Measurements from ENCODE around the gene BCAS1.

The BCAS1 gene

GRCh38 chr20:53914781-53915445 lies 155.5 kb downstream of the BCAS1 start:
- H3K27ac ChIP-seq (ENCODE audit: low read depth, low read length): peak overlapping the region; percentile 85
- peaks cover 31% of the 10 kb centered on the region for H3K4me1 ChIP-seq (ENCODE audit: insufficient read depth, low read length)
- H3K27me3 ChIP-seq (ENCODE audit: control insufficient read depth in 1 of 2, insufficient read depth in 2 of 2, low read length in 2 of 2): no peaks in the 10 kb centered on the region
- peak overlapping the region; percentile 83 to 84 for H3K4me3 ChIP-seq (ENCODE audit: low read depth in 1 of 2, low read length in 2 of 2)
- H3K9me3 ChIP-seq (ENCODE audit: low read length): no peaks in the 10 kb centered on the region
- no peaks in the 10 kb centered on the region for H3K36me3 ChIP-seq (ENCODE audit: insufficient read depth, low read length)
- peak overlapping the region; percentile 60 for H3K9ac ChIP-seq (ENCODE audit: low read length)

DNA sequence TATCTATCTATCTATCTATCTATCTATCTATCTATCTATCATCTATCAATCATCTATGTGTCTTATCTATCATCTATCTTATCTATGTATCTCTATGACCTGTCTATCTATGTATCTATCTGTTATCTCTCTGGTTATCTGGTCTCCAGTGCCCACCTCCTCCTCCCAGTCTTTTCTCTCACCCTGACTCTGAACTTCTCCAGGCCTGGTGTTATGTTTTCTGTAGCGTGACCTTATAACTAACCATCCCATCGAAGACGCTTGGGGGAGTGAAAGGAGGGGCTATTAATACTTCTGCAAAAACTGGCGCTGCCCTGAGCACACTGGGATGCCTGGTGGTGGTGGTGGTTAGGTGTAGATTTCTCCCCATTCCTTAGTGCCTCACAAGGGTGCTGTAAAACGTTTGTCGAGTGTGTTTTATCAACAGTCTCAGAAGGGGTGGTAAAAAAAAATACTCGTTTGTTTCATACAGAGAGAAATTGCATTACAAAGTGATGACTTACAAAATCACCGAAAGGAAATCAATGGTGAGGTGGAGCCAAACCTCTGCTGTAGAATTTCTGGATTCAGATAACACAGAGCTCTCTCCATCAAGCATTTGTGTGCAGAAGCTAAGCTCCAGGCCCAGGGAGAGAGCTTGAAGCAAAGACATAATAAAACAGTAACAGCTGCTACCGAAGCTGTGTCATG lies 156.2 kb downstream of the BCAS1 start:
- no peak overlapping the region for H3K9ac ChIP-seq (ENCODE audit: low read length)
- H3K27me3 ChIP-seq (ENCODE audit: control insufficient read depth in 1 of 2, insufficient read depth in 2 of 2, low read length in 2 of 2): no peaks in the 10 kb centered on the region
- H3K4me3 ChIP-seq (ENCODE audit: low read depth in 1 of 2, low read length in 2 of 2): peak overlapping the region in 1 of 2 donors; percentile 84
- no peaks in the 10 kb centered on the region for H3K9me3 ChIP-seq (ENCODE audit: low read length)
- peak overlapping the region; percentile 85 for H3K27ac ChIP-seq (ENCODE audit: low read depth, low read length)
- H3K4me1 ChIP-seq (ENCODE audit: insufficient read depth, low read length): peaks cover 31% of the 10 kb centered on the region
- no peaks in the 10 kb centered on the region for H3K36me3 ChIP-seq (ENCODE audit: insufficient read depth, low read length)

- H3K9me3 ChIP-seq (ENCODE audit: low read length): no peaks in the 10 kb centered on the region
- peaks cover 17% of the 10 kb centered on the region for H3K4me1 ChIP-seq (ENCODE audit: insufficient read depth, low read length)
Measured at GRCh38 chr20:53911301-53911700, 159.1 kb downstream of the BCAS1 start.

GRCh38 chr20:53910351-53911002 lies 159.9 kb downstream of the BCAS1 start:
- no peaks in the 10 kb centered on the region for H3K27me3 ChIP-seq (ENCODE audit: control insufficient read depth in 1 of 2, insufficient read depth in 2 of 2, low read length in 2 of 2)
- peaks cover 13% of the 10 kb centered on the region for H3K4me1 ChIP-seq (ENCODE audit: insufficient read depth, low read length)
- H3K27ac ChIP-seq (ENCODE audit: low read depth, low read length): no peak overlapping the region
- no peak overlapping the region for H3K4me3 ChIP-seq (ENCODE audit: low read depth in 1 of 2, low read length in 2 of 2)
- no peak overlapping the region for H3K9ac ChIP-seq (ENCODE audit: low read length)
- H3K36me3 ChIP-seq (ENCODE audit: insufficient read depth, low read length): no peaks in the 10 kb centered on the region
- H3K9me3 ChIP-seq (ENCODE audit: low read length): no peaks in the 10 kb centered on the region

More at GRCh38 chr20:53911301-53911700, 159.1 kb downstream of the BCAS1 start:
- no peak overlapping the region for H3K27ac ChIP-seq (ENCODE audit: low read depth, low read length)
- H3K9ac ChIP-seq (ENCODE audit: low read length): no peak overlapping the region
- no peaks in the 10 kb centered on the region for H3K27me3 ChIP-seq (ENCODE audit: control insufficient read depth in 1 of 2, insufficient read depth in 2 of 2, low read length in 2 of 2)
- no peak overlapping the region for H3K4me3 ChIP-seq (ENCODE audit: low read depth in 1 of 2, low read length in 2 of 2)
- no peaks in the 10 kb centered on the region for H3K36me3 ChIP-seq (ENCODE audit: insufficient read depth, low read length)

DNA sequence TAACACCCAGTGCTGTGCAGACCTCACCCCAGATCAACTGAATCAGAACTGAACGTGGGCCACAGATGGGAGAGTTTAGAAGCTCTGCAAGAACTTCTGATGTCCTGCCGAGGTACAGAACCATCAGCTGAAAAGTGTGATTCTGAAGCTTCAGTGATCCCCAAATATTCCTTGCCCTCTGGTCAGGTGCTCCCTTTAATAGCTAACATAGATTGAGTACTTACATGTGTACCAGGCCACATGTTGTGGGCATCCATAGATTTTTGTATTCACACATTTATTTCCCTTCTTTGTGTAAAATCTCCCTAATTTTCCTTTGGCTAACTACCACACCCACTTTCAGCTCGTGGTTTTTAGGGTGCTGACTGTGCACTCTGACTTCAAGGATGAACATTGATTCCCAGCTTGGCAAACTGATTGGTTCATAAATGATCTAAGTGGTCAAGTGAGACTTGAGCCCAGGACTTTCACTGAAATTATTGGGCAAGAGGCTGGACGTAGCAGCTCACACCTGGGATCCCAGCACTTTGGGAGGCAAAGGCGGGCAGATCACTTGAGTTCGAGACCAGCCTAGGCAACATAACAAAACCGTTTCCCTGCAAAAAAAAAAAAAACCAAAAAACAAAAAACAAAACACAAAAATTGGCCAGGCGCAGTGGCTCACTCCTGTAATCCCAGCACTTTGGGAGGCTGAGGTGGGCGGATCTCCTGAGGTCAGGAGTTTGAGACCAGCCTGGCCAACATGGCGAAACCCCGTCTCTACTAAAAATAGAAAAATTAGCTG lies 162.2 kb downstream of the BCAS1 start:
- H3K9me3 ChIP-seq (ENCODE audit: low read length): no peaks in the 10 kb centered on the region
- H3K4me1 ChIP-seq (ENCODE audit: insufficient read depth, low read length): no peaks in the 10 kb centered on the region
- no peaks in the 10 kb centered on the region for H3K36me3 ChIP-seq (ENCODE audit: insufficient read depth, low read length)
- no peaks in the 10 kb centered on the region for H3K27me3 ChIP-seq (ENCODE audit: control insufficient read depth in 1 of 2, insufficient read depth in 2 of 2, low read length in 2 of 2)
- H3K9ac ChIP-seq (ENCODE audit: low read length): no peak overlapping the region
- H3K27ac ChIP-seq (ENCODE audit: low read depth, low read length): no peak overlapping the region
- H3K4me3 ChIP-seq (ENCODE audit: low read depth in 1 of 2, low read length in 2 of 2): no peak overlapping the region

- Histone ChIP-seq H3K27me3 (ENCODE audit: control insufficient read depth in 1 of 2, insufficient read depth in 2 of 2, low read length in 2 of 2) (no peaks in the 10 kb centered on the region), H3K4me1 (ENCODE audit: insufficient read depth, low read length) (peaks cover 4% of the 10 kb centered on the region), H3K27ac (ENCODE audit: low read depth, low read length) (no peak overlapping the region), H3K36me3 (ENCODE audit: insufficient read depth, low read length) (no peaks in the 10 kb centered on the region), H3K9me3 (ENCODE audit: low read length) (no peaks in the 10 kb centered on the region), H3K4me3 (ENCODE audit: low read depth in 1 of 2, low read length in 2 of 2) (no peak overlapping the region), H3K9ac (ENCODE audit: low read length) (no peak overlapping the region)
Measured at GRCh38 chr20:53905820-53906191, 164.6 kb downstream of the BCAS1 start.

DNA sequence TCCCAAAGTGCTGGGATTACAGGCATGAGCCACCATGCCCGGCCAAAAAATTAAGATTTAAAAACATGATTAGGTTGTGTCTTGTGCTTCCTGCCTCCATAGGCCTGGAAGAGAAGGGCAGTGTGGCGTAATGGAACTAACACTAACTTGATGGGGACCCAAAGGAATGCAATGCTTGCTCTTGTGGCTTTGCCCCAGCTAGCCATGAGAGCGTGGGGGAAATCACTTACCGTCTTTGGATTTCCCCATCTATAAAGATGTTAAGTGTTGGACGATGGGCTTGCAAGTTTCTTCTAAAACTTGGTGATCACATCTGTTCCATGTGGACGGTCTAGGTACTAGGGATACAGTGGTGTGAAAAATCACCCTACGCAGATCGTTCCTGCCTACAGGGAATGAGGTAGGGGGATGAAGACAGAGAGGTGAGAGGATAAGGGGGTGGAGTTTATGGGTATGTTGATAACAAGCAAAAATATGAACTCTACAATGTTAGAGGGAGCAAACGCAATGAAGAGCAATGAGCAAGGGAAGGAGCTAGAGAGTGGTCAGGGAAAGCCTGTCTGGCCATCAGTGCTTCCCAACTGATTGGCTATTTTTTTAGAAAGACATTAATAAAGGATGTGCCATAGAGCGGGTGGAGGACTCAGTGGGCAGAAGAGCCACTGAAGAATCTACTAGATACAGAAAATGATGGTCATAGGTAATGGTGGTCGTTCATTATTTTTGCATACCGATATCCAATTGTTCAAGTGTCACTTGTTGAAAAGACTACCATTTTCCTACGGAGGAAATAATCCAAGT lies 165.2 kb downstream of the BCAS1 start:
- no peak overlapping the region for H3K27ac ChIP-seq (ENCODE audit: low read depth, low read length)
- H3K36me3 ChIP-seq (ENCODE audit: insufficient read depth, low read length): no peaks in the 10 kb centered on the region
- no peak overlapping the region for H3K4me3 ChIP-seq (ENCODE audit: low read depth in 1 of 2, low read length in 2 of 2)
- no peaks in the 10 kb centered on the region for H3K9me3 ChIP-seq (ENCODE audit: low read length)
- H3K27me3 ChIP-seq (ENCODE audit: control insufficient read depth in 1 of 2, insufficient read depth in 2 of 2, low read length in 2 of 2): no peaks in the 10 kb centered on the region
- H3K9ac ChIP-seq (ENCODE audit: low read length): no peak overlapping the region
- peaks cover 5% of the 10 kb centered on the region for H3K4me1 ChIP-seq (ENCODE audit: insufficient read depth, low read length)

DNA sequence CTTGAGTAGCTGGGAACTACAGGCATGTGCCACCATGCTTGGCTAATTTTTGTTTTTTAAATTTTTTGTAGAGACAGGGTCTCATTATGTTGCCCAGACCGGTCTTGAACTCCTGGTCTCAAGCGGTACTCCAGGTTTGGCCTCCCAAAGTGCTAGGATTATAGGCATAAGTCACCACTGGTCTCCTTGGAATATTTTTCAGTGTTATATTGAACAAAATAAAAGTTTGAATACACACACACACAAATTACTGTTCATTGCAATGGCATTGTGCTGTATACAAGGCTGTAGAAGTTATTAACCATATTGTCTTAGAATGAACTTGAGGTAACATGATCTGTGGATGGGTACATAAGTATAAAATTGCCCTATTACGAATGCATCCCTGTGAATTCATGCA lies 166.1 kb downstream of the BCAS1 start:
- Histone ChIP-seq H3K4me1 (ENCODE audit: insufficient read depth, low read length) (peaks cover 12% of the 10 kb centered on the region), H3K9ac (ENCODE audit: low read length) (no peak overlapping the region), H3K36me3 (ENCODE audit: insufficient read depth, low read length) (no peaks in the 10 kb centered on the region), H3K4me3 (ENCODE audit: low read depth in 1 of 2, low read length in 2 of 2) (no peak overlapping the region), H3K9me3 (ENCODE audit: low read length) (no peaks in the 10 kb centered on the region), H3K27me3 (ENCODE audit: control insufficient read depth in 1 of 2, insufficient read depth in 2 of 2, low read length in 2 of 2) (no peaks in the 10 kb centered on the region), H3K27ac (ENCODE audit: low read depth, low read length) (no peak overlapping the region)

DNA sequence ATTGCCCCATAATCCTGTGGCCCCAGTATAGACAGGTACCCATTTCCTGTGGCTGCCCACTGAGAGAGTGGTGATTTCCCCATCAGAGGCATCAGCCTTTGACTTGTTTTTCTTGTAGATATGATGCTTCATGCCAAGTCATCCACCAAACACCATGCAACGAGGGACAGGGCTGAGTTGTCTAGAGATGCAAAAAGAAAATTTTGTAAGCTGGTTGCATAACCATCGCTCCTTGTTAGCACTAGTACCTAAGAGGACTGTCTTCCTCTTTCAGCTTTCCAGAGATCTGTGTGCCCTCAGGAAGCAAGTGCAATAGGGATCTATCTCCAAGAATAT lies 166.8 kb downstream of the BCAS1 start:
- no peak overlapping the region for H3K27ac ChIP-seq (ENCODE audit: low read depth, low read length)
- H3K4me1 ChIP-seq (ENCODE audit: insufficient read depth, low read length): peaks cover 15% of the 10 kb centered on the region
- H3K4me3 ChIP-seq (ENCODE audit: low read depth in 1 of 2, low read length in 2 of 2): no peak overlapping the region
- H3K9me3 ChIP-seq (ENCODE audit: low read length): no peaks in the 10 kb centered on the region
- no peak overlapping the region for H3K9ac ChIP-seq (ENCODE audit: low read length)
- no peaks in the 10 kb centered on the region for H3K36me3 ChIP-seq (ENCODE audit: insufficient read depth, low read length)
- H3K27me3 ChIP-seq (ENCODE audit: control insufficient read depth in 1 of 2, insufficient read depth in 2 of 2, low read length in 2 of 2): no peaks in the 10 kb centered on the region

GRCh38 chr20:53902968-53903651 lies 167.3 kb downstream of the BCAS1 start:
- Histone ChIP-seq H3K4me1 (ENCODE audit: insufficient read depth, low read length) (peaks cover 15% of the 10 kb centered on the region), H3K9me3 (ENCODE audit: low read length) (no peaks in the 10 kb centered on the region), H3K27me3 (ENCODE audit: control insufficient read depth in 1 of 2, insufficient read depth in 2 of 2, low read length in 2 of 2) (no peaks in the 10 kb centered on the region), H3K4me3 (ENCODE audit: low read depth in 1 of 2, low read length in 2 of 2) (no peak overlapping the region), H3K9ac (ENCODE audit: low read length) (no peak overlapping the region), H3K27ac (ENCODE audit: low read depth, low read length) (no peak overlapping the region), H3K36me3 (ENCODE audit: insufficient read depth, low read length) (no peaks in the 10 kb centered on the region)

All from muscle layer of colon (tissue), 2 donors.